OCI-LY7 (cell line): ENCODE results near the gene FADD. TPM values are rescaled to one million over a fixed set of nuclear protein-coding genes. Genes with fewer than 3 reads are reported as not detected.

Experiments
- BruUV-seq: library from RNA; stranded (reverse); fragments of 400-500 nt; replicated peaks from 2 replicates; lab custom pipeline; 2021; lab: Mats Ljungman, UMichigan
- CTCF ChIA-PET: fragments of 300-600 bp; sonication (Branson Sonifier 250); formaldehyde crosslinking; loops from one replicate; lab custom pipeline; 2022; ENCODE audit warnings: antibody characterized with exemption; ENCODE audit not compliant: unreplicated experiment; lab: Charles Lee
- POLR2A ChIA-PET: fragments of 300-600 bp; sonication (Branson Sonifier 250); formaldehyde crosslinking; loops from one replicate; lab custom pipeline; 2022; ENCODE audit warnings: antibody characterized with exemption; lab: Charles Lee
- DNase-seq: peaks from one replicate; pipeline ENCODE4 v3.0.0-alpha.2; 2015; ENCODE audit warnings: low spot score
- H2AFZ ChIP-seq: fragments of 200-600 bp; sonication (generic), shearing (Covaris generic); 2 replicates; pipeline ENCODE4 v1.6.1; 2014; ENCODE audit warnings: mild to moderate bottlenecking, antibody characterized with exemption, low read length, moderate library complexity
- H3K27ac ChIP-seq: fragments of 200-600 bp; sonication (generic); 2 replicates; pipeline ENCODE4 v1.5.1; 2014; ENCODE audit warnings: mixed run types, low read depth, mild to moderate bottlenecking, moderate library complexity, low read length, inconsistent platforms; ENCODE audit not compliant: poor library complexity, severe bottlenecking
- H3K36me3 ChIP-seq: fragments of 200-600 bp; sonication (generic); 2 replicates; pipeline ENCODE4 v1.6.1; 2014; ENCODE audit warnings: mild to moderate bottlenecking, antibody characterized with exemption, low read length, moderate library complexity, mixed read lengths; ENCODE audit not compliant: insufficient read depth
- H3K4me1 ChIP-seq: fragments of 200-600 bp; sonication (generic); 2 replicates; pipeline ENCODE4 v1.5.1; 2014; ENCODE audit warnings: mild to moderate bottlenecking, low read length; ENCODE audit not compliant: insufficient read depth, poor library complexity, severe bottlenecking
- H3K4me2 ChIP-seq: fragments of 200-600 bp; sonication (generic); 2 replicates; pipeline ENCODE4 v1.6.1; 2014; ENCODE audit warnings: mild to moderate bottlenecking, low read length
- H3K4me3 ChIP-seq: fragments of 200-600 bp; sonication (generic); 2 replicates; pipeline ENCODE4 v1.5.1; 2014; ENCODE audit warnings: mild to moderate bottlenecking, low read depth, low read length; ENCODE audit not compliant: poor library complexity, severe bottlenecking
- H3K79me2 ChIP-seq: fragments of 200-600 bp; sonication (generic); 2 replicates; pipeline ENCODE4 v1.6.1; 2016; ENCODE audit warnings: low read depth, mild to moderate bottlenecking, low read length, moderate library complexity, mixed read lengths; ENCODE audit not compliant: insufficient read depth
- H3K9me2 ChIP-seq: fragments of 200-600 bp; sonication (generic); 2 replicates; pipeline ENCODE4 v1.6.1; 2016; ENCODE audit warnings: mild to moderate bottlenecking, low read length, mixed read lengths; ENCODE audit not compliant: insufficient read depth
- H3K9me3 ChIP-seq: fragments of 200-600 bp; sonication (generic); 2 replicates; pipeline ENCODE4 v1.6.1; 2014; ENCODE audit warnings: mild to moderate bottlenecking, mixed run types, low read length, mixed read lengths
- H4K20me1 ChIP-seq: fragments of 200-600 bp; sonication (generic); 2 replicates; pipeline ENCODE4 v1.6.1; 2014; ENCODE audit warnings: mild to moderate bottlenecking, antibody characterized with exemption, low read length, moderate library complexity, mixed read lengths; ENCODE audit not compliant: insufficient read depth
- EZH2phosphoT487 ChIP-seq: fragments of 200-600 bp; sonication (generic); IDR thresholded peaks from 2 replicates; pipeline ENCODE4 v1.6.1; 2018; ENCODE audit warnings: low read depth, borderline replicate concordance, mild to moderate bottlenecking, mixed run types, antibody characterized with exemption, low read length, moderate library complexity, mixed read lengths
- intact Hi-C: fragments of 100-400 bp; cut with micrococcal nuclease; formaldehyde crosslinking; loops from one replicate; pipeline ENCODE4 v1.10.0; 2022; ENCODE audit not compliant: unreplicated experiment
- total RNA-seq, 2 experiments: library from RNA; depleted of rRNA in 1 of 2; stranded (reverse); fragments of >200 nt in 1 of 2; shearing (Covaris generic) in 1 of 2; gene quantifications; 2 replicates each; pipeline ENCODE4 v1.2.3, GENCODE V29; 2014 to 2022
- TF ChIP-seq, protein P1 (sequence below): fragments of 200-600 bp; sonication (generic); conservative IDR thresholded peaks from 2 replicates; pipeline ENCODE4 v1.5.1; 2014; ENCODE audit warnings: mild to moderate bottlenecking, antibody characterized with exemption, low read length, moderate library complexity, mixed read lengths

Gene FADD
- total RNA-seq, 2 experiments from 2014 or later, result 32.9 to 34.1 TPM

DNA sequence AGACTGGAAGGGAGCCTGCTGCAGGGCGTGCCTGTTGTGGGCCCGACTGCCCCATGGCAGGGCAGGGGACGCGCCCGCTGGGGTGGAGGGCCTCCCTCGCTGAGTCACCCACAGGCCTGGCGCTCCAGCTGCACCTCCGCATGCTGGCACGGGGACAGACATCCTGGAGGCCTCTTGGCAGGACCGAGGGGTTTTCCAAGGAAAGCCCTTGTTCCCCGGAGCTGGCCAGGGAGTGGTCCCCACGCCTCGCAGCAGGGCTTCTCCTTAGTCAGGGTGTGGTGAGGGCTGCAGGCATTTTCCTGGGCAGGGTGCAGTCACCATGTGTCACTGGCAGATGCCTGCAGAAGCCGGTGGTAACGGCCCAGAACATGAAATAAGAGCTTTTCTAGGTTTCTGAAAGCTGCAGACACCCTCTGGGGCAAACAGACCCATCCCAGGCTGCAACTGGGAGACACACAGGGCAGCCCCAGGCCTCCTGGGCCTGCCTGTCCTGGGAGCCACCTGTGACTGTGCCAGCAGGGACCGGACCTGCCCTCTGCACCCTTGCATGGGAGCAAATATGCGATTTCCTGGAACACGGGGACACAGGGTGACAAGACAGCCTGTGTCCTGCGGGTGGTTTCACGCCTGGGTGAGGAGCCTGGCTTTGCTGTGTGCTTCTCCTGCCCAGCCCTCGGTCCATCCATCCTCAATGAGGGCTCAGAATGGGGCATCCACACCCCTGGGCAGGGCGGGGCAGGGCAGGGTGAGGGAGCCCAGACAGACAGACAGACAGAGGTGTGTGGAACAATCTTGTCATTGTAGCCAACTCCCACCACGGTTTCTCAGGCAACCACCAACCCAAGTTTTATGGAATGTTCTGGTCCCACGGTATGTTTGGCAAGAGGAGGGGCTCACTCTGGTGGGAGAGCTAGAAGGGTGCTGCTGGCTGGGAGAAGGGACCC is 43.2 kb upstream of the FADD start:
- no TSS peak for BruUV-seq
- CTCF ChIA-PET, result no interaction called here
- Histone ChIP-seq H4K20me1 (no peaks in the 10 kb centered on the region), H2AFZ (no peak overlapping the region), H3K79me2 (no peaks in the 10 kb centered on the region), H3K27ac (no peak overlapping the region), H3K9me2 (no peaks in the 10 kb centered on the region), H3K4me3 (no peak overlapping the region), H3K4me2 (no peak overlapping the region), H3K9me3 (no peaks in the 10 kb centered on the region), H3K4me1 (no peaks in the 10 kb centered on the region), H3K36me3 (no peaks in the 10 kb centered on the region)
- DNase-seq, result no peak
- POLR2A ChIA-PET, result no interaction called here
- no peak for TF ChIP-seq EZH2phosphoT487
- TF ChIP-seq, protein P1, sequence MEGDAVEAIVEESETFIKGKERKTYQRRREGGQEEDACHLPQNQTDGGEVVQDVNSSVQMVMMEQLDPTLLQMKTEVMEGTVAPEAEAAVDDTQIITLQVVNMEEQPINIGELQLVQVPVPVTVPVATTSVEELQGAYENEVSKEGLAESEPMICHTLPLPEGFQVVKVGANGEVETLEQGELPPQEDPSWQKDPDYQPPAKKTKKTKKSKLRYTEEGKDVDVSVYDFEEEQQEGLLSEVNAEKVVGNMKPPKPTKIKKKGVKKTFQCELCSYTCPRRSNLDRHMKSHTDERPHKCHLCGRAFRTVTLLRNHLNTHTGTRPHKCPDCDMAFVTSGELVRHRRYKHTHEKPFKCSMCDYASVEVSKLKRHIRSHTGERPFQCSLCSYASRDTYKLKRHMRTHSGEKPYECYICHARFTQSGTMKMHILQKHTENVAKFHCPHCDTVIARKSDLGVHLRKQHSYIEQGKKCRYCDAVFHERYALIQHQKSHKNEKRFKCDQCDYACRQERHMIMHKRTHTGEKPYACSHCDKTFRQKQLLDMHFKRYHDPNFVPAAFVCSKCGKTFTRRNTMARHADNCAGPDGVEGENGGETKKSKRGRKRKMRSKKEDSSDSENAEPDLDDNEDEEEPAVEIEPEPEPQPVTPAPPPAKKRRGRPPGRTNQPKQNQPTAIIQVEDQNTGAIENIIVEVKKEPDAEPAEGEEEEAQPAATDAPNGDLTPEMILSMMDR, result no peak
- intact Hi-C loops, result no loop called here

DNA sequence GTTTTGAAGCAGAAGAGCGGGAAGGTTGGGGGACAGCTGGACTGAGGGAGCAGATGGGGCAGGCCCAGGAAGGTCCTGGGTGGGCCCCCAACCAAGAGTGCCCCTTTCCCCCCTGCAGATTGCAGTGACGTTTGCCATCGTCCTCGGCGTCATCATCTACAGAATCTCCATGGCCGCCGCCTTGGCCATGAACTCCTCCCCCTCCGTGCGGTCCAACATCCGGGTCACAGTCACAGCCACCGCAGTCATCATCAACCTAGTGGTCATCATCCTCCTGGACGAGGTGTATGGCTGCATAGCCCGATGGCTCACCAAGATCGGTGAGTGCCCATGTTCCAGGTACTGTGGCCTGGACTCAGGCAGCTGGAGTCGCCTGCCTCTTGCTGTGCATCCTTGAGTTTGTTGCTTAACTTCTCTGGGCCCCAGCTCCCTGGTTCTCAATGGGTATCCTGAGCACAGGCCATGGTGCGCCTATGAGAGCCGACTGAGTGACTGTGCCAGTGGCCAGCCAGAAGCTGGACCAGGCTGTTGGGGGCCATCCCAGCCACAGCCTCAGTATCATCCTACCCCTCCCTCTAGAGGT is 42.0 kb upstream of the FADD start:
- Histone ChIP-seq H3K4me2 (no peak overlapping the region), H3K4me3 (no peak overlapping the region), H3K9me3 (no peaks in the 10 kb centered on the region), H2AFZ (no peak overlapping the region), H3K36me3 (no peaks in the 10 kb centered on the region), H3K9me2 (no peaks in the 10 kb centered on the region), H3K79me2 (no peaks in the 10 kb centered on the region), H4K20me1 (no peaks in the 10 kb centered on the region), H3K4me1 (no peaks in the 10 kb centered on the region), H3K27ac (no peak overlapping the region)
- BruUV-seq, result no TSS peak
- TF ChIP-seq EZH2phosphoT487, result no peak
- TF ChIP-seq, protein P1, result no peak
- intact Hi-C loops, result no loop called here
- no peak for DNase-seq
- ChIA-PET CTCF (no interaction called here), POLR2A (no interaction called here)
